Sigmoid colon (tissue), 7 donors: ENCODE data around the gene RPS15. TPM values are rescaled to one million over a fixed set of nuclear protein-coding genes. Genes with fewer than 3 reads are reported as not detected.

Experiments
- DNase-seq: peaks from one replicate; pipeline ENCODE4 v3.0.0-alpha.2; 2019
- H3K27ac ChIP-seq, 4 donors: fragments of 200-600 bp; sonication (generic); one replicate each; pipeline ENCODE4 v1.5.1; 2016 to 2019; ENCODE audit warnings: mild to moderate bottlenecking in 1 of 4
- H3K27me3 ChIP-seq, 3 donors: fragments of 200-600 bp; sonication (generic); one replicate each; pipeline ENCODE4 v1.5.1; 2019; ENCODE audit warnings: mild to moderate bottlenecking in 1 of 3
- H3K36me3 ChIP-seq, 4 donors: fragments of 200-600 bp; sonication (generic); one replicate each; pipeline ENCODE4 v1.5.1; 2016 to 2019
- H3K4me1 ChIP-seq, 4 donors: fragments of 200-600 bp; sonication (generic); one replicate each; pipeline ENCODE4 v1.5.1; 2017 to 2019
- H3K4me3 ChIP-seq, 4 donors: fragments of 200-600 bp; sonication (generic); one replicate each; pipeline ENCODE4 v1.5.1; 2017 to 2019; ENCODE audit warnings: mild to moderate bottlenecking in 2 of 4, moderate library complexity in 1 of 4
- H3K9me3 ChIP-seq, 4 donors: fragments of 200-600 bp in 3 of 4; sonication (generic) in 3 of 4; one replicate each; pipeline versions ENCODE4 v1.5.1 to v1.6.1; 2013 to 2019
- CTCF ChIP-seq, 4 experiments: fragments of 450-650 bp in 3 of 4; fragments of 200-600 bp in 1 of 4; IDR thresholded peaks; one replicate each; pipeline ENCODE4 v1.5.1; 2016 to 2019; ENCODE audit warnings: antibody characterized with exemption in 4 of 4, mild to moderate bottlenecking in 3 of 4, moderate library complexity in 2 of 4
- EP300 ChIP-seq, 4 donors: sonication (generic); formaldehyde crosslinking; IDR thresholded peaks; one replicate each; pipeline ENCODE4 v1.6.1; 2017; ENCODE audit warnings: antibody characterized with exemption in 4 of 4
- POLR2A ChIP-seq, 2 donors: fragments of 450-650 bp; IDR thresholded peaks; one replicate each; pipeline ENCODE4 v1.6.1; 2016; ENCODE audit warnings: antibody characterized with exemption in 2 of 2, mild to moderate bottlenecking in 2 of 2, moderate library complexity in 2 of 2
- POLR2AphosphoS5 ChIP-seq, 4 donors: sonication (generic); formaldehyde crosslinking; IDR thresholded peaks; one replicate each; pipeline ENCODE4 v1.6.1; 2017; ENCODE audit warnings: antibody characterized with exemption in 4 of 4
- WGBS, 2 donors: extraction: QIAGEN DNeasy Blood & Tissue Kit; methylation state at CpG; one replicate each; pipeline ENCODE4 v1.1.7; 2013; 5-methylcytosine and 5-hydroxymethylcytosine counted together
- intact Hi-C: fragments of 100-400 bp; cut with DNase I; formaldehyde crosslinking; loops from one replicate; pipeline ENCODE4 v1.15.1; 2023
- polyA plus RNA-seq, 3 donors: library from polyadenylated mRNA; stranded (reverse); fragments of 200-250 nt; gene quantifications; one replicate each; pipeline ENCODE4 v1.2.3, GENCODE V29; 2013
- total RNA-seq, 4 donors: library from RNA; depleted of rRNA; stranded (reverse); fragments of >200 nt; gene quantifications; one replicate each; pipeline ENCODE4 v1.1.0, GENCODE V29; 2016
- donor health status: healthy with polysubstance abuse.
- donor health status: Bipolar disorder and iron deficiency.
- donor health status: healthy.

The RPS15 gene
- total and polyA plus RNA-seq, 7 donors, result 2,516 to 5,641 (median 3,724) TPM

GRCh38 chr19:1451916-1452801 is 14.0 kb downstream of the RPS15 start:
- H3K27ac ChIP-seq, result no peak overlapping the region
- H3K4me3 ChIP-seq, result no peak overlapping the region
- H3K9me3 ChIP-seq, result no peaks in the 10 kb centered on the region
- intact Hi-C loops, result loop anchor here (10.0 kb wide), 1 partner anchor 313 kb away; no protein-coding TSS in a partner anchor
- H3K27me3 ChIP-seq, result peaks cover 83 to 100% (median 98%) of the 10 kb centered on the region in 3 donors
- H3K36me3 ChIP-seq, result no peaks in the 10 kb centered on the region
- H3K4me1 ChIP-seq, result peaks cover 0 to 40% (median 30%) of the 10 kb centered on the region in 4 donors
- no peak for TF ChIP-seq EP300 (IDR thresholded peaks at IDR 0.05)
- no peak for TF ChIP-seq POLR2AphosphoS5 (IDR thresholded peaks at IDR 0.05)
- no peak for TF ChIP-seq POLR2A (IDR thresholded peaks at IDR 0.05)
- no peak for TF ChIP-seq CTCF (IDR thresholded peaks at IDR 0.05)
- WGBS, 2 donors, result 37 to 38% methylated on average over 39 of the region's 39 CpGs
- DNase-seq, result no peak

GRCh38 chr19:1452802-1453524 is 14.8 kb downstream of the RPS15 start:
- H3K4me3 ChIP-seq, result no peak overlapping the region
- peak overlapping the region in 2 of 4 donors; percentile 0 to 20 for H3K27ac ChIP-seq
- H3K9me3 ChIP-seq, result no peaks in the 10 kb centered on the region
- peaks cover 84 to 100% (median 98%) of the 10 kb centered on the region in 3 donors for H3K27me3 ChIP-seq
- H3K36me3 ChIP-seq, result no peaks in the 10 kb centered on the region
- 44 to 68% methylated on average over 30 of the region's 30 CpGs for WGBS, 2 donors
- DNase-seq, result no peak
- intact Hi-C loops, result loop anchor here (10.0 kb wide), 1 partner anchor 312 kb away; no protein-coding TSS in a partner anchor
- peaks cover 0 to 41% (median 30%) of the 10 kb centered on the region in 4 donors for H3K4me1 ChIP-seq
- TF ChIP-seq EP300 (IDR thresholded peaks at IDR 0.05) (no peak), POLR2AphosphoS5 (IDR thresholded peaks at IDR 0.05) (no peak), CTCF (IDR thresholded peaks at IDR 0.05) (no peak), POLR2A (IDR thresholded peaks at IDR 0.05) (no peak)

- H3K27ac ChIP-seq, result peak overlapping the region in 2 of 4 donors; percentile 0 to 20
- DNase-seq, result no peak
- TF ChIP-seq POLR2AphosphoS5 (IDR thresholded peaks at IDR 0.05) (no peak), CTCF (IDR thresholded peaks at IDR 0.05) (no peak), EP300 (IDR thresholded peaks at IDR 0.05) (no peak), POLR2A (IDR thresholded peaks at IDR 0.05) (no peak)
- no peaks in the 10 kb centered on the region for H3K9me3 ChIP-seq
- peaks cover 81 to 98% (median 92%) of the 10 kb centered on the region in 3 donors for H3K27me3 ChIP-seq
- 10 to 40% methylated on average over 33 of the region's 33 CpGs for WGBS, 2 donors
- no peak overlapping the region for H3K4me3 ChIP-seq
- intact Hi-C loops, result loop anchor here (10.0 kb wide), 1 partner anchor 311 kb away; no protein-coding TSS in a partner anchor
- H3K36me3 ChIP-seq, result no peaks in the 10 kb centered on the region
- H3K4me1 ChIP-seq, result peaks cover 0 to 41% (median 30%) of the 10 kb centered on the region in 4 donors
Observed at GRCh38 chr19:1453525-1454364, 15.5 kb downstream of the RPS15 start.

- H3K4me3 ChIP-seq, result no peak overlapping the region
- H3K27ac ChIP-seq, result no peak overlapping the region
- no peaks in the 10 kb centered on the region for H3K9me3 ChIP-seq
- H3K36me3 ChIP-seq, result peaks cover 0 to under 1% (median 0%) of the 10 kb centered on the region in 4 donors
- 3 to 4% methylated on average over 22 of the region's 22 CpGs for WGBS, 2 donors
- intact Hi-C loops, result loop anchor here (10.0 kb wide), 1 partner anchor 310 kb away; no protein-coding TSS in a partner anchor
- DNase-seq, result no peak
- TF ChIP-seq POLR2A (IDR thresholded peaks at IDR 0.05) (no peak), EP300 (IDR thresholded peaks at IDR 0.05) (no peak), CTCF (IDR thresholded peaks at IDR 0.05) (no peak), POLR2AphosphoS5 (IDR thresholded peaks at IDR 0.05) (no peak)
- H3K27me3 ChIP-seq, result peaks cover 70 to 86% (median 80%) of the 10 kb centered on the region in 3 donors
- H3K4me1 ChIP-seq, result peaks cover 0 to 39% (median 30%) of the 10 kb centered on the region in 4 donors
Observed at GRCh38 chr19:1455002-1455335, 16.8 kb downstream of the RPS15 start.
